GM12864 (cell line): ENCODE data around the gene PPM1K.

Experiments
- DNase-seq: peaks from one replicate; pipeline ENCODE4 v3.0.0-alpha.2; 2011; ENCODE audit warnings: low read depth
- H3K4me3 ChIP-seq: 2 replicates; pipeline ENCODE4 v1.5.1; 2011; ENCODE audit warnings: mild to moderate bottlenecking, low read depth, low read length, control low read depth
- CTCF ChIP-seq: IDR thresholded peaks from 2 replicates; pipeline ENCODE4 v1.5.1; 2011; ENCODE audit warnings: low read depth, mild to moderate bottlenecking, moderate library complexity, low read length, control low read depth, inconsistent platforms; ENCODE audit errors: missing control alignments

Gene PPM1K

GRCh38 chr4:88251924-88252323 lies 32.4 kb downstream of the PPM1K start:
- no peak for TF ChIP-seq CTCF
- DNase-seq, result no peak
- no peak overlapping the region for H3K4me3 ChIP-seq

DNA sequence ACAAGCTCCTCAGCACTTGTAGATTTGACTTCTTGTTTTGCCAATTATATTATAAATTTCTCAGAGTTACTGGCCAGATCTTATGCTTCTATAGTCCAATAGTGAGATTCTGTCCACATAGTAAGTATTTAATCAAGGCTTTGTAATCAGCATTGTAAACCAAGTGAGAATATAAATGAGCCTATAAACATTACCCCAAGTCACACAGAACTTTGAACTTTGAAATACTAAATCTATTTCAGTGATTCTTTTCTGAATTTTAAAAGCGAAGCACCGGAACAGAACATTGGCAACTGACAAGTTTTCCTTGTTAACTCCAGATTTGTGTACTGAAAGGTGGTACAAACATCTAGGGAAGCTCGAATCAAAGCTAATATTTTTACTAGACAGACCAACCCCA lies 37.2 kb downstream of the PPM1K start:
- DNase-seq, result no peak
- TF ChIP-seq CTCF, result no peak
- no peak overlapping the region for H3K4me3 ChIP-seq

DNA sequence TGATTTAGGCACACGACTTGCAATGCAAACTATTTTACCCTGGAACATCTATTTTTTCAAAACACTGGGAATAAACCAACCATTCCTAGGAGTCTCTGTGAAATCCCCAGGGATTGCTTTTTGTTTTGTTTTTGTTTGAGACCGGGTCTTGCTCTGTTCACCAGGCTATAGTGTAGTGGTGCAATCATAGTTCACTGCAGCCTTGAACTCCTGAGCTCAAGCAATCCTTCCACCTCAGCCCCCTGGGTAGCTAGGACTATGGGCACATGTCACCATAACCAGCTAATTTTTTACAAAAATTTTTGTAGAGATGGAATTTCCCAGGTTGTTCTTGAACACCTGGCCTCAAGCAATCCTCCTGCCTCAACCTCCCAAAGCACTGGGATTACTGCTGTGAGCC lies 37.8 kb downstream of the PPM1K start:
- TF ChIP-seq CTCF, result no peak
- DNase-seq, result no peak
- H3K4me3 ChIP-seq, result no peak overlapping the region

DNA sequence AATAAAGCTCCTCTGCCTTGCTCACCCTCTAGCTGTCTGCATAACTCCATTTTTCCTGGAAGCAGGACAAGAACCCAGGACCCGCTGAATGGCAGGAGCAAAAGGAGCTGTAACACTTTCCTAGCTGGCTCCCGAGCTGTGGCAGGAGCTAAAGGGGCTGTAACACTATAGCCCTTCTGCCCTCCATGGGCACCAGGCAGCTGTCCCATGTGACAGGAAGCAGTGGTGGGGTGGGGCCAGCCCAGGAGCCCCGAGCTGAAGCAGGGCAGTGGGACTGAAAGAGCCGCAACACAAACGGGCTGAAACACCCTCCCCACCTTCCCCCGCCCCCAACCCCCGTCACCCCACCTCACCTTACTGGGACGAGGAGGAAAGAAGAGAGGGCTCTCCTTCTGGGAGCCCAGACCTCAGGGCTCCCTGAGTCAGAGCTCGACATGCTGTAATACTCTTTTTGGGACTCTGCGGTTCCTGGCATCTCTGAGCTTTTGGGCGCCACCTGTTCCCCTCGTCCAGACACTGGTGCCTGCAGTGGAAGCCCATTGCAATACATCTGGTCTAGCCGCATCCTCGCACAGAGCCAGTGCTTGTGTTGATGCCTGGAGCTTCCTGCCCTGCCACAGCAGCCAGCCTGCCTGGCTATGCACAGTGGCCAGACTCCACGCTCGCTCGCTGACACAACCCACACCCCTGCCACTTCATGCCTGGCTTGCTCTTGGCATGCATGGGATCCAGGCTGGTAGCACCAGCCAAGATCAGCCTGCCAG lies 39.4 kb downstream of the PPM1K start:
- no peak for DNase-seq
- no peak overlapping the region for H3K4me3 ChIP-seq
- TF ChIP-seq CTCF, result no peak

DNA sequence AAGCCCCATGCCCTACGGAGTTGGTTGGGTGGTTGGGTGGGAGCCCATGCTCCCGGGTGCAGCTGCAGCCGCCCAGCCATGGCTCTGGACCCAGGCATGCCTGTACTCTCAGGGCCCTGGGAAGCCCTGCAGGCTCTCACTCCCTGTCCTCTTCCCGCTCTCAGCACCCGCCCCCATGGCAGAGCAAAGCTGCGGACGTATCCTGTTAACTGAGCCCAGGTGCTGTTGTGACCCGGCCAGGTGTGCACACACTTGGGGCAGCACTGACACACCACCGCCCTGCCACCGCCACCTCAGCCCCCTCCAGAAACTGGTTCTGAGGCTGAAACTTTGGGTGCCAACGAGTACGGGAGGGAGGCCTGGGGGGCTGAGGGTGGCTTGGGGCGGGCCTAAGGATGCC lies 40.3 kb downstream of the PPM1K start:
- H3K4me3 ChIP-seq, result no peak overlapping the region
- no peak for DNase-seq
- TF ChIP-seq CTCF, result no peak

GRCh38 chr4:88242144-88242543 lies 42.2 kb downstream of the PPM1K start:
- TF ChIP-seq CTCF, result no peak
- H3K4me3 ChIP-seq, result no peak overlapping the region
- no peak for DNase-seq

DNA sequence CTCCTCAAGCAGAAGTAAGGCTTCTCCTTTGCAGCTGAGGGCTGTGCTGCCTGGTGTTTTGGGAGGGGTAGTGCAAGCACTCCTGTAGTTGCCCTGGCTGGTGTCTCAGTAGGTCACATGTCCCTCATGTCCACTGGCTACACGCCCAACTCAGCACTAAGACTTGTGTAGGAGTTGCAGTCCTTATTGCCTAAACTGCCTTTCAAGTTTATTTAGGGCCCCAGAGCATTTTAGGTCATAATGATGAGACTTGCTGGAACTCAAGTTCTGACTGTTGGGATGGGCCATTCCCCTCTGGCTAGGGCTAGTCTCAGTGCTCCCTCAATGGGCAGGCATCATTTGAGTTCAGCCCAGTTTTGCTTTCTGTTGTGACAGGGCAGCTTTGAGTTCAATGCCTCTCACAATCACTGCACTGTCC lies 44.1 kb downstream of the PPM1K start:
- no peak for TF ChIP-seq CTCF
- no peak for DNase-seq
- H3K4me3 ChIP-seq, result no peak overlapping the region
